LNCAP (cell line): ENCODE measurements around the gene SRSF6.

ENCODE experiments used
- CTCF ChIP-seq: fragments of 450-650 bp; IDR thresholded peaks from 2 replicates; pipeline ENCODE4 v1.5.1; 2017; ENCODE audit warnings: mild to moderate bottlenecking

SRSF6 gene

GRCh38 chr20:43430265-43431133 lies 27.2 kb upstream of the SRSF6 start:
- no peak for TF ChIP-seq CTCF

DNA sequence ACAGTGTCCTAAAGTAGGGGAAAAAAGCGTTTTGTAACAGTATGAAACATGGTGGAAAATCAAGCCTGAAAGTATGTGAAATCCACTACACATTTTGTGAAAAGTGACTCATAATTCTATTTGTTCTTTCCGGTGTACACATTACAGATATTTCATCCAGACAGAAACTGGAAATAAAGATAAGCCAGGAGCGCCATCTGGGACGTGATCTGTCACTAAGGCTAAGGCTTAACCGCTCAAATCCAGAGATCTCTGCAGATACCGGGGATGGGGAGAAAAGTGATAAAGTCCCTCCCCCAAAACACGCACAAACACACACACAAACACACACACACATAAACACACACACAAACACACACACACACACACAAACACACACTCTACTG lies 26.6 kb upstream of the SRSF6 start:
- TF ChIP-seq CTCF: no peak

DNA sequence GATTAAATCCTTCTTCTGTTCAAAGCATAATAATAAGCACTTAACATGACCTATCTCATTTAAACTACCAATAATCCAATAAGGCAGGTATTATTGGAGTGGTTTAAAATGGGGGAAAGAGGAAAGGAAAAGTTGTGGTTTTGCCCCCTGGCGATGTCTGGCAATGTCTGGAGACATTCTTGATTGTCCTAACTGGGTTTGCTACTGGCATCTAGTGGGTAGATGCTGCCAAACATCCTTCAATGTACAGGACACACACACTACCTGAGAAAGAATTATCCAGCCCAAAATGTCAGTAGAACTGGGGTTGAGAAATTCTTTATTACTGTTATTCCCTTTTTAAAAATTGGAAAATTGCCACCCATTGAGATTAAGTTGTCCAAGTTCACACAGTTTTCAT lies 25.2 kb upstream of the SRSF6 start:
- no peak for TF ChIP-seq CTCF

DNA sequence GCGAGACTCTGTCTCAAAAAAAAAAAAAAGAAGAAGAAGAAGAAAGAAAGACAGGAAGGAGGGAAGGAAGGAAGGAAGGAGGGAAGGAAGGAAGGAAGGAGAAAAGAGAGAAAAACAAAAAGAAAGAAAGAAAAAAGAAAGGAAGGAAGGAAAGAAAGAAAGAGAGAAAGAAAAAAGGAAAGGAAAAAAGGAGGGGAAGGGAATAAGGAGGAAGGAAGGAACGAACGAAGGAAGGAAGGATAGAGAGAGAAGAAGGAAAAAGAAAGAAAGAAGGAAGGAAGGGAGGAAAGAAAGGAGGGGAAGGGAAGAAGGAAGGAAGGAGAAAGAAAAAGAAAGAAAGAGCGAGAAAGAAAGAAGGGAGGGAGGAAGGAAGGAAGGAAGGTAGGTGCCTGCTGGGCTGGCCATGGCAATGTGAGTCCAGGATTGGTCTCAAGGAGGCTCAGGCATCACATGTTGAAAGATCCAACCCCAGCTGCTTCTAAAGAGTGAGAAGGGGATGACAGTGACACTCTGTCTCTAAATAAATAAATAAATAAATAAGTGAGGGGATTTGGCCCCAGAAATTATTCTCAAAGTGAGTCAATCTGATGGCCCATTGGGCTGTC lies 24.3 kb upstream of the SRSF6 start:
- TF ChIP-seq CTCF: no peak

GRCh38 chr20:43434565-43434964 lies 23.1 kb upstream of the SRSF6 start:
- TF ChIP-seq CTCF: no peak

- no peak for TF ChIP-seq CTCF
Measured at GRCh38 chr20:43438578-43439316, 18.9 kb upstream of the SRSF6 start.

- TF ChIP-seq CTCF: no peak
Measured at GRCh38 chr20:43440531-43440930, 17.2 kb upstream of the SRSF6 start.
